ENCODE results near the gene KCNQ1.
A peak's percentile ranks its signal among the peaks of the same experiment; 100 is the strongest.

KCNQ1 gene

DNA sequence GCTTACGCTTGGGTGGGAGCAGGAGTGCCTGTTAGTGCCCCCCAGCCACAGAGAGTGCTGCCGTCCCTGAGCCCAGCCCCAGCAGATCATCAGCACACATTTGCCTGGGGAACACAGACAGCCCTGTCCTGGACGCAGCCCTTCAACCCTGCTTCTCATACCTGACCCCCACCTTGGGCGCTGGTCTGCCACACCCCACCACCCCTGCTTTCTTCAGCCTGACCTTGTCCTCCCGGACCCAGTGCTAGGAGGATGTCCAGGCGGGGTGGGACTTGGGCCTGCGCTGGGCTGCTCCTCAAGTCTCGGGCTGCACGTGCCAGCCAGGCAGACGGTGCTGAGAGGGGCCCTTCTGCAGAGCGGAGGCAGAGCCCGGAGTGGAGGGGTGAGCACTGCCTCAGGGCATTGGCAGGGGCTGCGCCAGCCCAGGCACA is 135.8 kb downstream of the KCNQ1 start:
- no peak for FAIRE-seq
- TF ChIP-seq TAF1 (IDR thresholded peaks at IDR 0.05; ENCODE audit: borderline replicate concordance, low read depth, low read length) = no peak
- no peak for TF ChIP-seq POLR2A (IDR thresholded peaks at IDR 0.05; ENCODE audit: low read depth, low read length)
- no peak for TF ChIP-seq POLR2AphosphoS5 (IDR thresholded peaks at IDR 0.05; ENCODE audit: low read depth, low read length)
- DNase-seq (ENCODE audit: insufficient read length) = peak; percentile 5

DNA sequence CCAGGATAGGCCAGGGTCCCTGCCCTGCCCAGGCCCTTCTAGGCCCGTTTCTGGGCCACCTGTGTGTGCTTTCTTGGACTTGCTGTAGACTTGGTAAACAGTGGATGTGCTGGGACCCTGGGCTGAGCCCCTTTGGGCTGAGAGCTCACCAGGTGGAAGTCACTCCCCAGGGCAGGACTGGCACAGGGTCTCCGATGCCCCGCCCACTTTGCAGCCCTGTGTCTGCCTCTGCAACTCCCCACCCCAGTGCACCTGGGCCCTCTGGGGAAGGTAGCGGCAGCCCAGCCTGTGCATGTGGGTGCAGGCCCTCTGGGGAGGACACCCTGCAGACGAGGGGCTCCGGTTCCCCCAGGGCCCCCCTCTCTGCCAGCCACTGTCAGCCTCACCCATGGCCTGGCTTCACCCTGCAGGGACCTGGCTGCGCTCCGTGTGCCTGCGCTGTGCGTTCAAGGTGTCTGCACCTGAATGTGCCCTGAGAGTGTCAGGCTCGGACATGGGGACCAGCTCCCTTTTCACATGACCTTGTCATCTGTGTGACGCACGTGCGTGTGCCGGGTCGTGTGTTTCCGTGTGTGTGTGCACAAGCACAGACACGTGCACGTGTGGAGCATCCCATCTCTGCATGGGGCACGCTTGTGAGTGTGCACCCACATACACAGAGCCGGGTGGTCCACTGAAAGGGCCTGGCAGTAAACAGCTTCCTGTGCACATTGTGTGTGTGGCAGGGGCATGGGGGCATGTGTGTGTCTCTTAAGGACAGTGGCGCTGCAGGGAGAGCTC is 136.5 kb downstream of the KCNQ1 start:
- FAIRE-seq = no peak
- peak; percentile 2 for DNase-seq (ENCODE audit: insufficient read length)
- TF ChIP-seq TAF1 (IDR thresholded peaks at IDR 0.05; ENCODE audit: borderline replicate concordance, low read depth, low read length) = no peak
- TF ChIP-seq POLR2A (IDR thresholded peaks at IDR 0.05; ENCODE audit: low read depth, low read length) = no peak
- TF ChIP-seq POLR2AphosphoS5 (IDR thresholded peaks at IDR 0.05; ENCODE audit: low read depth, low read length) = no peak

DNA sequence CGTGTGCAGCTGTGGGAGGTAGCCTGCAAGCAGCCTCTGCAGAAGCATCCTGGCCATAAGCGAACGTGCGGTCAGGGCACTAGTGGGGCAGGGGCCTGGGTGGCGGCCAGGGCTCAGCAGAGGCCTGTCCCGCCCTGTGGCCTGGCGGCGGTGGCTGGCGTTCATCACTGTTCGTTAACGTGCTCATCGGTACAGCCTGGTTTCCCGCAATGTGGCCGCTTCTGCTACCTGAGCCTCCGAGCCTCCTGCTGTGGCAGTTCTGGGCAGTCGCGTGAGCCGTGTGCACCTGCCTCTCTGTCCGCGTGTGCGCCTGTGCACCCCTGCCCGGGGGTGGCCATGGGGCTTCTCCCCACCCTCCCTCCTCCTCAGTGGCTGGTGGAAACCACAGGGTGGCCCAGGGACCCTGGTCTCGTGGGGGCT is 137.1 kb downstream of the KCNQ1 start:
- no peak for DNase-seq (ENCODE audit: insufficient read length)
- FAIRE-seq = no peak
- TF ChIP-seq TAF1 (IDR thresholded peaks at IDR 0.05; ENCODE audit: borderline replicate concordance, low read depth, low read length) (no peak), POLR2AphosphoS5 (IDR thresholded peaks at IDR 0.05; ENCODE audit: low read depth, low read length) (no peak), POLR2A (IDR thresholded peaks at IDR 0.05; ENCODE audit: low read depth, low read length) (no peak)

DNA sequence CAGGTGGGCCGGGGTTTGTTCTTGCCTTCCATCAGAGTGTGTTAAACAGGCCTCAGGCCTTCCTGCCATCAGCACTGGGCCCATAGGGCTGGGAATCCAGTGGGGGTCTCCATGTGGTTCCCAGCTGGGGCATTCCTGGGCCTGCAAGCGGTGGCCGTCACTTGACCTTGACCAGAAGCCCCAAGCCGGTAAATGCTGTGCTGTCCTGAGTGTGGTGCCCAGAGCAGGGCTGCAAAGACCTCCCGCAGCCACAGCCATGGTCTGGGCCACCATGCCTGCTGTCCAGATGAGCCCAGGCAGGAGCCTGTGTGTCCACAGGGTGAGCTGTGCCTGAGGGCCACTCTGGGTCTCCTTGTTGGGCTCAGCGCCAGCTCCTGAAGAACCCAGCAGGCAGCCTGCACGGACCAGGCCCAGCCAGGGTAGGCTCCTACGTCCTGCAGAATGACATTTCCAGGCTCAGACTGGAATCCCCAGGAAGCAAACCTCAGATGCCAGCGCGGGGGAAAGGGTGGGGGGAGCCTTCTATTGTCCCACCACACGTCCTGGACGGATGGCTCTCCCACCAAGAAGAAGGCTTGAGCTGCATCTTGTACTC is 137.6 kb downstream of the KCNQ1 start:
- no peak for DNase-seq (ENCODE audit: insufficient read length)
- FAIRE-seq = no peak
- TF ChIP-seq POLR2AphosphoS5 (IDR thresholded peaks at IDR 0.05; ENCODE audit: low read depth, low read length) (no peak), POLR2A (IDR thresholded peaks at IDR 0.05; ENCODE audit: low read depth, low read length) (no peak), TAF1 (IDR thresholded peaks at IDR 0.05; ENCODE audit: borderline replicate concordance, low read depth, low read length) (no peak)

DNA sequence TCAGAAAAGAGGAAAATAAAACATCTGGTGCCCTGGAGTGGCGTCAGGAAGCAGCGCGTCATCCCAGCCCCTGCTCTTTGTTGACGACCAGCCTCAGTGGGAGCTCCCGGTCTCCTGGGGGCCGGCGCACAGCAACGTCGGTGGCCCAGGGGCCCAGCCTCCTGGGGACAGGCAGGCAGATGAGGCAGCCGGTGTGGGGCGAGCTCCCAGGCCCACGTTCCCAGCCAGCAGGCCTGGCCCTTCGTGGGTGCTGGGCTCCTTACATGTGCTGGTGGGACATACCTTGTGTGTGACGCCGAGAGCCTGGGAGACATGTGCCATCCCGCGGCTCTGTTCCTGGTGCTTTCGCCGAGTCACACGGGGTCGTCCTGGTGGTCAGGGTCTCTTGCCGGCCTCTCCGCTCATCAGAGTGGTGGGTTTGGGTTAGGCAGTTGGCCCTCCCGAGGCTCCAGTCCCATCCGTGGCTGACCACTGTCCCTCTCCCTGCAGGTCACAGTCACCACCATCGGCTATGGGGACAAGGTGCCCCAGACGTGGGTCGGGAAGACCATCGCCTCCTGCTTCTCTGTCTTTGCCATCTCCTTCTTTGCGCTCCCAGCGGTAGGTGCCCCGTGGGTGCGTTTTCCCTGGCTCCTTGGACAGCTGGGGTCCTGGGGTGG is 138.3 kb downstream of the KCNQ1 start:
- TF ChIP-seq TAF1 (IDR thresholded peaks at IDR 0.05; ENCODE audit: borderline replicate concordance, low read depth, low read length) (no peak), POLR2AphosphoS5 (IDR thresholded peaks at IDR 0.05; ENCODE audit: low read depth, low read length) (no peak), POLR2A (IDR thresholded peaks at IDR 0.05; ENCODE audit: low read depth, low read length) (no peak)
- FAIRE-seq (no peak), DNase-seq (ENCODE audit: insufficient read length) (peak; percentile 5)

DNA sequence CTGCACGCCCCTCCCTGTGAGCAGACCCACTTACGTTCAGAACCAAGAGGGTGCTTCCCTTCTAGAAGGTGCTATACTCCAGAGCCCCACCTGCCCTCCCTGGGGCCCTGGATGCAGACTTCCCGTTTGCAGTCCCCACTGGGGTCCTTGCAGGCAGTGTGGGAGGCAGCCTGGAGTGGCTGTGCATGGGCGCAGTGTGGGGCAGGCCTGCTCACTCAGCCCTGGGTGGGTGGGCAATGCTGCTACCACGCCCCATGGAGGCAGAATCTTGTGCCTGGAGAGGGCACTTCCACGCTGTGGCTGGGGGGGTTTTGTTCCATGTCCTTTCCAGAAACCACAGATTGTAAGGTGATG is 138.8 kb downstream of the KCNQ1 start:
- FAIRE-seq (no peak), DNase-seq (ENCODE audit: insufficient read length) (peak; percentile 1)
- TF ChIP-seq POLR2A (IDR thresholded peaks at IDR 0.05; ENCODE audit: low read depth, low read length) = no peak

DNA sequence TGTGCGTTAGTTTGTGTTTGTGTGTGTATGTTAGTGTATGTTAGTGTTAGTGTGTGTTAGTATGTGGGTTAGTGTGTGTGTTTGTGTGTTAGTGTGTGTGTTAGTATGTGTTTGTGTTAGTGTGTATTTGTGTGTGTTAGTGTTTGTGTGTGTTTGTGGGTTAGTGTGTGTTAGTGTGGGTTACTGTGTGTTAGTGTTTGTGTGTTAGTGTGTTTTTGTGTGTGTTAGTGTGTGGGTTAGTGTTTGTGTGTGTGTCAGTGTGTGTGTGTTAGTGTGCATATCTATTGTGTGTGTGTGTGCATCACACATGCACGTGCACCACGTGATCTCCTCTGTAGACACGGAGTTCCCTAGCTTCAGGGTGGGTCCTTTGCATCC is 139.6 kb downstream of the KCNQ1 start:
- FAIRE-seq (no peak), DNase-seq (ENCODE audit: insufficient read length) (no peak)
- no peak for TF ChIP-seq TAF1 (IDR thresholded peaks at IDR 0.05; ENCODE audit: borderline replicate concordance, low read depth, low read length)
- no peak for TF ChIP-seq POLR2A (IDR thresholded peaks at IDR 0.05; ENCODE audit: low read depth, low read length)
- TF ChIP-seq POLR2AphosphoS5 (IDR thresholded peaks at IDR 0.05; ENCODE audit: low read depth, low read length) = no peak

DNA sequence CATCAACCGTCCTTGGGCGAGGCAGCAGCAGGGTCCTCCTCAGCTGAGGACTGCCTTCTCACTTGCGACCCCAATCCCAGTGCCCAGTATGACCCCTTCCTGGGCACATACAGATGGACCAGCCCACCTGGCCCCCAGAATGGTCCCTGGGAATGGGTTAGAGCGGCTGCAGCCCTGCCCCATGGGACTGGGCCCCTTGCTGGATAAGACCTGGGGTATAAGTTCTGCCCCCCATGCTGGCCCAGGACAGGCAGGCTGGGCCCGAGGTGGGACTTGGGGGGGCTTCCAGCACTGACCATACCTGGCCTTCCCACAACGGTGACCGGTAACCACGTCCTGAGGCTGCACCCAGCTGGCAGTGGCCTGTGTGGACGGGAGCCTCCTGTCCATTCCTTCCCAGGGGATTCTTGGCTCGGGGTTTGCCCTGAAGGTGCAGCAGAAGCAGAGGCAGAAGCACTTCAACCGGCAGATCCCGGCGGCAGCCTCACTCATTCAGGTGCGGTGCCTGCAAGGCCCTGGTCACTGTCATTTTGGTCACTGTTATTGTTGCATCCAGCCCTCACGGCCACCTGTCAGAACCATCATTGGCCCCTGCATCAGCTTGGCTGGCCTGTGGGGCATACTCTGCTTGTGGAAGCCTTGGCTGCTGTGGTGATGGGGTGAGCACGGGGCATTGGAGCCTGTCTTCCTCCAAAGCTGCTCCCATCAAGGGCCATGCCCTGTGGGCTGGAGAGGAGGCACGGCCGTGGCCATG is 140.2 kb downstream of the KCNQ1 start:
- no peak for TF ChIP-seq POLR2A (IDR thresholded peaks at IDR 0.05; ENCODE audit: low read depth, low read length)
- no peak for TF ChIP-seq POLR2AphosphoS5 (IDR thresholded peaks at IDR 0.05; ENCODE audit: low read depth, low read length)
- TF ChIP-seq TAF1 (IDR thresholded peaks at IDR 0.05; ENCODE audit: borderline replicate concordance, low read depth, low read length) = no peak

DNA sequence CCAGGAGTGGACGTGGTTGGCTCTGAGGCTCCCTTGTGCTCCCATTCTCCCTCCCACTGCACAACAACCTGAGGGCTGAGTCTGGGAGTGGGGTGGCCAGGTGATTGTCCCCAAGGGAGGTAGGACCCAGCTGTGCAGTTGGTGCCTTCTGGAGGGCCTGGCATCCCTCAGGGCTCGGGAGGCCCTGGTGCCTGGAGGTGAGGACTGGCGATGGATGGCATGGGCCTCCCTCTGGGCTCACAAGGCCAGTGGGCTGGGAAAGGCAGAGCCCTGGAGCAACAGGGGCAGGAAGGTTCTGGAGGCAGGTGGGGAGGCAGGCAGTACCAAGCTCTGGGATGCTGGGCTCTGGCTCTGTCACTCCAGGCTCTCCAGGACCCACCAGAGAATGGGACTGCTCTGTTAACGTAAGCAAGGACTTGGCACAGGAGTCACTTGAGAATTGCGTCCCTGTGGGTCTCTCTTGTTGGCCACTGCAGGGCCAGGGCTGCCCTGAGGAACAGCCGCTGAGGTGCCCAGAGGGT is 140.8 kb downstream of the KCNQ1 start:
- TF ChIP-seq TAF1 (IDR thresholded peaks at IDR 0.05; ENCODE audit: borderline replicate concordance, low read depth, low read length) = no peak
- DNase-seq (ENCODE audit: insufficient read length) (no peak), FAIRE-seq (no peak)

More for the DNA sequence above, 140.2 kb downstream of the KCNQ1 start:
- DNase-seq (ENCODE audit: insufficient read length) = peak; percentile 3
- FAIRE-seq = no peak

DNA sequence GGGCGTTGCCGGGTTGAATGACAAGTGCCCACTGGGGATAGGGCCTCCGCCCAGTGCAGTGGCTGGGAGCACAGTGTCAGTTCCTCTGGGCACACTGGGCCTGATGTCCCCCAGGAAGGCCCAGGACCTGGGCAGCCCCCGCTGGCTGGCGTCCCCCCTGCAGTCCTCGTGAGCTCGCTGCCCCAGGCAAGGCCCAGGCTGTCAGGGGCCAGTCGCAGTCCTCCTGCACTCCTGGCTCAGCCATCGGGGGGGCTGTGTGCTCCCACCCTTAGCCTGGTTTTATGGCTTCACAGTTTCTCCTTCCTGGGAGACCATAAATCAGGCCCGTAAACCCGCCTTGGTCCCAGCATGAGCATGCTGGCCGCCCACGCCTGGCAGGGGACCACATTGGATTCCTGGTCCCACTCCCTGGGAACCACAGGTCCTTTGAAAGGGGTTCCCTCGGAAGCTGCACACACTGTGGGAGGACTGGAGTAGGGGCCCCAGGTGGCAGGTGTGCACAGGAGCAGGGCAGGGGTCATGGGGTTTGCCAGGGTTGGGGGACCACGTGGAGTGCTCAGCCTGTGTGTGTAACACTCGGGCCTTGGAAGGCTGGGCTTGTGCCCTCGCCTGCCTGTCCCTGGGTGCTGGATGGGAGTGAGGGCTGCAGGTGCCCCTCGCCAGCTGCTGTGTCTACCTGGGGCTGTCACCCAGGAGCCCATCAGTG is 141.4 kb downstream of the KCNQ1 start:
- DNase-seq (ENCODE audit: insufficient read length) = peak; percentile 5
- no peak for FAIRE-seq
- TF ChIP-seq POLR2AphosphoS5 (IDR thresholded peaks at IDR 0.05; ENCODE audit: low read depth, low read length) (no peak), TAF1 (IDR thresholded peaks at IDR 0.05; ENCODE audit: borderline replicate concordance, low read depth, low read length) (no peak)

DNA sequence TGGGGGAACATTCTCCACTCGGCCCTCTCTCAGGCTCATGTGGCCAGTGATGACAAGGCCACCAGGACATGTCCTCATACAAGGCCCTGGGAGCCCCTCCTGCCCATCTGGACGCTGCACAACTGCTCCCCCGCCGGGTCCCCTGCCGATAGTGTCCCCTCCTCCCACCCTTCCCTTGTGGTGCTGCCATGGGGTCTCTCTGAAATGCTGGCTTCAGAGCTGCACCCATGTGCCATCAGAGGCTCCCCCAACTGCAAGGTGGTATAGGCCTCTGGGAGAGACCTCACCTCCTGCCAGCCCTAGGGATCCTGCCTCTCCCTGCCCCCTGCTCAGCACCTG is 142.0 kb downstream of the KCNQ1 start:
- FAIRE-seq = no peak
- TF ChIP-seq TAF1 (IDR thresholded peaks at IDR 0.05; ENCODE audit: borderline replicate concordance, low read depth, low read length) (no peak), POLR2A (IDR thresholded peaks at IDR 0.05; ENCODE audit: low read depth, low read length) (no peak), POLR2AphosphoS5 (IDR thresholded peaks at IDR 0.05; ENCODE audit: low read depth, low read length) (no peak)
- peak; percentile 0 for DNase-seq (ENCODE audit: insufficient read length)

Data from GM12892 (cell line).